H1 (cell line): ENCODE data around the gene NBEA.

Experiments used
- SIN3A ChIP-seq, 2 experiments: IDR thresholded peaks in 1 of 2; conservative IDR thresholded peaks in 1 of 2; 2 replicates each; pipeline ENCODE4 v1.6.1; 2011 to 2012; ENCODE audit warnings: low read length in 2 of 2, improper control_type of control experiment in 1 of 2, low read depth in 1 of 2, mild to moderate bottlenecking in 1 of 2
- SRF ChIP-seq: IDR thresholded peaks from 2 replicates; pipeline ENCODE4 v1.6.1; 2011; ENCODE audit warnings: mild to moderate bottlenecking, low read depth, low read length, moderate library complexity
- SUZ12 ChIP-seq: fragments of 200-600 bp; sonication (generic); IDR thresholded peaks from 2 replicates; pipeline ENCODE4 v1.6.1; 2012; ENCODE audit warnings: mild to moderate bottlenecking, inconsistent platforms, low read length, moderate library complexity, mixed read lengths
- USF2 ChIP-seq: IDR thresholded peaks from 2 replicates; pipeline ENCODE4 v1.6.1; 2011; ENCODE audit warnings: low read length, improper control_type of control experiment

- TF ChIP-seq USF2, result no peak
- no peak for TF ChIP-seq SUZ12
- TF ChIP-seq SIN3A (conservative IDR thresholded peaks at IDR 0.05 in 1 of 2, IDR thresholded peaks at IDR 0.05 in 1 of 2; ENCODE audit: low read depth in 1 of 2, low read length in 2 of 2), result no peak
- TF ChIP-seq SRF, result no peak
These were observed 277.0 kb downstream of the NBEA start for GRCh38 chr13:35219021-35219420.
